C1 segment of cervical spinal cord (tissue), 14 donors: ENCODE measurements around the gene ASMT.
"Not testable (repeated sequence)": the region's sequence is repeated elsewhere in the genome, so short reads cannot be mapped to it uniquely, and the experiment has no call there.

ENCODE experiments used
- DNase-seq, 14 donors: peaks; one replicate each; lab custom pipeline; 2025; lab: John Stamatoyannopoulos, UW

The ASMT gene, protein sequence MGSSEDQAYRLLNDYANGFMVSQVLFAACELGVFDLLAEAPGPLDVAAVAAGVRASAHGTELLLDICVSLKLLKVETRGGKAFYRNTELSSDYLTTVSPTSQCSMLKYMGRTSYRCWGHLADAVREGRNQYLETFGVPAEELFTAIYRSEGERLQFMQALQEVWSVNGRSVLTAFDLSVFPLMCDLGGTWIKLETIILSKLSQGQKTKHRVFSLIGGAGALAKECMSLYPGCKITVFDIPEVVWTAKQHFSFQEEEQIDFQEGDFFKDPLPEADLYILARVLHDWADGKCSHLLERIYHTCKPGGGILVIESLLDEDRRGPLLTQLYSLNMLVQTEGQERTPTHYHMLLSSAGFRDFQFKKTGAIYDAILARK

DNA sequence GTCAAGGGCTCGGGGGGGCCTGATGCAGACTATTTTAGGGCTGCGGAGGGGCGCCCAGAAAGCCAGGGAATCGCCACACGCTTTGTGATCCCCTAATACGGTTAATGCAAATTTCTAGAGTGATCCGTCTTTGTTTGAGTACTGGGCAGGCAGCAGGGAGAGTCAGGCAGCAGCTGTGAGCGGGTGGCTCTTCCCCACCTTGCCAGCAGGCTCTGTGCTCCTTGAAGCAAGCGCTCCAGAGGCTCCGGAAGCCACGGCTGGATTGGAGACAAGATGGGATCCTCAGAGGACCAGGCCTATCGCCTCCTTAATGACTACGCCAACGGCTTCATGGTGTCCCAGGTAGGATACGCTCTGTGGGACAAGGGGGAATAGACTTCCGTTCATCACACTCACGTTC lies at the start of gene ASMT:
Gene ASMT, plus strand, starts transcription at position 133 of the 400 bp plus-strand sequence. Its CDS starts 141 bp downstream, at position 274.
- DNase-seq = no peak

DNA sequence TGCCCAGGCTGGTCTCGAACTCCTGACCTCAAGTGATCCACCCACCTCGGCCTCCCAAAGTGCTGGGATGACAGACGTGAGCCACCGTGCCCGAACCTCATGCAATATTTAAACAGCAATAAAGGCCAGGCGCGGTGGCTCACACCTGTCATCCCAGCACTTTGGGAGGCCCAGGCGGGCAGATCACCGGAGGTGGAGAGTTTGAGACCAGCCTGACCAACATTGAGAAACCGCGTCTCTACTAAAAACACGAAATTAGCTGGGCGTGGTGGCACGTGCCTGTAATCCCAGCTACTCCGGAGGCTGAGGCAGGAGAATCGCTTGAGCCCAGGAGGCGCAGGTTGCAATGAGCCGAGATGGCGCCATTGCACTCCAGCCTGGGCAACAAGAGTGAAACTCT lies 40.7 kb upstream of the ASMT start:
- not testable (repeated sequence) for DNase-seq

DNA sequence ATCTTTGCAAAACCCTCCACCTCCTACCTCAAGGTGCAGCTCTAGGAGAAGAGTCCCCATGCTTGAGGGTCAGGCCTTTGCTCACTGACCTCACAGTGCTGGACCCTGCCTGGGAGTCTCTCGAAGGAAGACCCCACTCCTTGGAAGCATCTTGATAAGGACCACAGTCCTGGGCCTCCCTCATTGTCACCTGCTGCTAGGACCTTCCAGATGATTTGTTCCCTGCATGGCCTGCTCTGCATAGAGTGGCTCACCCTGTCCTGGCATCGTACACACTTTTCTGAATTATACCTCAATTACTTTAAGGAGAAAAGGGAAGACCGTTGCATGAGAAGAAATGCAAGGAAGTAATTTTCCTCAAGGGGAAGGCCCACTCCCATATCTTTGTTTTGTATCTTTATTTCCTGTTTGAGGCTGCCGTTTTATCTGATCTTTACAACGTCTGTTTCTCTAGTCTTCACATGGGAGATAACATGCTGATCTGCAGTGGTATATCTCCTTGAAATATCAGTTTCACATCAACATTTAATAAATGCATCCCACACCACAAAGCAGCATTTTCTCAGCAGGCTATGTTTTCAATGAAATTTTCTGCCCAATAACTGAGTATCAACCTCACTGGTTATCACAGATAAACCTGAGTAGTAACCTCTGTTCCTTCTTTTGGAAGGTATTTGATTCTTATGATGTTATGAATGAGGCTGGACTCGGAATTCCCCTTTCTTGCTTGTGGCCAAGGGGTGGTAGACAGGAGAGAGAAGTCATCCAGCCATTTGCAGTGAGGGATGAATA lies 38.5 kb upstream of the ASMT start:
- DNase-seq = no peak

DNA sequence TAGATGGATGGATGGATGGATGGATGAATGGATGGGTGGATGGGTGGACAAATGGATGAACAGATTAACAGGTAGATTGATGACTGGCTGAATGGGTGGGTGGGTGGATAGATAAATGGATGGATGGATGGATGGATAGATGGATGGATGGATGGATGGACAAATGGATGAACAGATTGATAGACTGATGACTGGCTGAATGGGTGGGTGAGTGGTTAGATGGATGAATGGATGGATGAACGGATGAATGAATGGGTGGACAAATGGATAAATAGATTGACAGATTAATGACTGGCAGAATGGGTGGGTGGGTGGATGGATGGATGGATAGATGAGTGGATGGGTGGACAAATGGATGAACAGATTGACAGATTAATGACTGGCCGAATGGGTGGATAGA lies 37.0 kb upstream of the ASMT start:
- DNase-seq = no peak

DNA sequence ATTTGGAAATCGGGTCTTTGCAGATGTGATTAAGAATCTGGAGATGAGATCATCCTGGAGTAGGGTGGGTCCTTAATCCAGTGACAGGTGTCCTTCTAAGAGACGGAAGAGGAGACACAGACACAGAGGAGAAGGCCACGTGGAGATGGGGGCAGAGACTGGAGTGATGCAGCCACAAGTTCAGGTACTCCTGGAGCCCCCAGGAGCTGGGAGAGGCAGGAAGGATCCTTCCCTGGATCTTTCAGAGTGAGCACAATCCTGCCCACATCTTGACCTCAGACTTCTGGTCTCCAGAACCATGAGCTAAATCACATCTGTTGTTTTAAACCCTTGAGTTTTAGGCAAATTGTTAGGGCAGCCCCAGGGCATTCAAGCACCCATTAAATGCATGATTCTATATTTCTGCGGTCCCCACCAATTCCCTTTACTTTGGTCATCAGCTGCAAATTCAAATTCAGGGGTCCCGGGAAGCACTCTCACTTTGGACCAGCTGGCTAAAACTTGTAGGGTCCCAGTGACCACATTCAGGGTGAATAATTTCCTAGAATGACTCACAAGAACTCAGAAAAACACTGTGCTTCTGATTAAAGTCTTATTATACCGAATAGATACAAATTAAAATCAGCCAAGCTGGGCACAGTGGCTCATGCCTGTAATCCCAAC lies 36.2 kb upstream of the ASMT start:
- DNase-seq = no peak

DNA sequence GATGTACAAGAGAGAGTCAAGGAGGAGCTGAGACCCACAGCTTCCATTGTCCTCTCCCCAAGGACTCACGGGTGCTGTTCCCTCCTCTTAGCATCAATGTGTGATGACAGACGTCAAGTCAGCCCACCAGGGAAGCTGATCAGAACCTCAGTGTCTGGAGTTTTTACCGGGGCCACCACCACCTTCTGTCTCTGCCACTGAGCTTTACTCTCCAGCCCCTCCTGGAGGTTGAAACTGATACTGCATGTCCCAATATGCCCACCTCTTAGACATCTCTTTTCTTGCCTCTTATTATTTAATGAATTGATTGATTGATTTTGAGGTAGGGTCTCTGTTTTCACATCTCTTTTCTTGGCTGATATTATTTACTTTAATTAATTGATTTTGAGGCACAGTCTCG lies 33.7 kb upstream of the ASMT start:
- no peak for DNase-seq

DNA sequence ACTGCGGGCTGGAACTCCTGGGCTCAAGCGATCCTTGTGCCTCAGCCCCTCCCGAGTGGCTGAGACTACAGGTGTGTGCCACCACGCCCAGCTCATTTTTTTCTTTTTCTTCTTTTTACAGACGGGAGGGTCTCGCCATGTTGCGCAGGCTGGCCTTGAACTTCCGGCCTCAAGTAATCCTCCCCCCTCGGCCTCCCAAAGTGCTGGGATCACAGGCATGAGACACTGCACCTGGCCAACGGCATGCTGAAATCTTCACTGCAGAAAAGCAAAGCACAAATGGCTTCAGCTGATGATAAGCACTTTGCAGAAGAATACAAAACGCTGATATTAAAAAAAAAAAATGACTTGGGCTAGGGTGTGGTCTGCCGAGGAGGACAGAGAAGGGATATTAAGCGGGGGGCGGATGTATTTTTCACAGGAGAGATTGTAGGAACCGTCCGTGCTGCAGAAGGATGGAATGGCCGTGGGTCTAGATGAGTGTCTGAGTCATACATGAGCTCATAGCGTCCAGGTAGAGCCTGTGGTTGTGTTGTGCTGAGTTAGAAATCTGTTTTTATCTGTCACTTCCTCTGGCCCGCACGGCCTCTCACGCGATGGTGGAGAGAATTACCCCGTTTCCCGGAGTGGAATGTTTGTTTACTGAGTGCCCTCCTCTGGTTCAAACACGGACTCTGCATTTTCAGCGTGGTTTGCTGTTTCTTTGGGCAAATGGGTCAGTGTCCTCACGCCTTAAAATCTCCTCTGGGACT lies 32.0 kb upstream of the ASMT start:
- DNase-seq = no peak

DNA sequence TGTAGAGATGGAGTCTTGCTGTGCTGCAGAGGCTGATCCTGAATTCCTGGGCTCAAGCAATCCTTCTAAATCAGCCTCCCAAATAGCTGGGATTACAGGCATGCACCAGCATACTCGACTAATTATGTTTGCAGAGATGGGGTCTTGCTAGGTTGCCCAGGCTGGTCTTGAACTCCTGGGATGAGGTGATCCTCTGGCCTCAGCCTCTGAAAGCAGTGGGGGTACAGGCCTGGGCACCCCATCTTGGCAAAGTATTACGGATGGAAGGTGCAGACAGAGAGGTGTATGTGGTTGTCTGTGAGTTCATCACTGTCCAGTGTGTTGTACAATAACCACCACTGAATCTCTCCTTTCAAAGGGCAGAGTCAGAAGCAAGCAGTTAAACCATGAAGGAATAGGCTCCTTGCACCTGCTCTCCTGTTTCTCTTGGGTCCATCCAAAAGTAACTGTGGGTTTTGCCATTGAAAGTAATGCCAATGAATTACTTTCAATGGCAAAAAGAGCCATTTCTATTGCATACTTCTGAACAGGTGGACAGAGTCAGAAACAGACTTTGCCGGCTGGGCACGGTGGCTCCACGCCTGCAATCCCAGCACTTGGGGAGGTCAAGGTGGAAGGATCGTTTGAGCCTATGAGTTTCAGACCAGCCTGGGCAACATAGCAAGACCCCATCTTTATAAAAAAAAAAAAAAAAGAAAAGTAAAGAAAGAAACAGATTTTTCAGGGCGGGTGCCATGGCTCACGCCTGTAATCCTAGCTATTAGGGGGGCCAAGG lies 30.4 kb upstream of the ASMT start:
- no peak for DNase-seq

DNA sequence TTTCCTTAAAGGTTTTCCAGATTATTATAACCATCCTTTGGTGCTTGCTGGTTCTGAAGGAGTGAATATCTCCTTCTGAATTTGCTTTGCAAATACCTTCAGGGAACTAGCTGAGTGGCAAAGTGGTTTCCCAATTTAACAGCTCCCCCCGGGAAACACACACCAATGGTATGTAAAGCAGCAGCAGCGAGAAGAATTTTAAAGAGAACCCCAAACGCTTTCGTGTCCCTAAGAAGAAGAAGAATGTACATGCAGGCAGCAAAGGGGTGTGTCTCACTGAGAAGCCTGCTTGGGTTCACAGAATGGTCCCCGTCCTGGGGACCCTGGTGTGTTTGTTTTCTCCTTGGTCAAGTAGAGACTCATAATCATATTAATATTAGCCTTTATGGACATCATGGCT lies 27.7 kb upstream of the ASMT start:
- no peak for DNase-seq

DNA sequence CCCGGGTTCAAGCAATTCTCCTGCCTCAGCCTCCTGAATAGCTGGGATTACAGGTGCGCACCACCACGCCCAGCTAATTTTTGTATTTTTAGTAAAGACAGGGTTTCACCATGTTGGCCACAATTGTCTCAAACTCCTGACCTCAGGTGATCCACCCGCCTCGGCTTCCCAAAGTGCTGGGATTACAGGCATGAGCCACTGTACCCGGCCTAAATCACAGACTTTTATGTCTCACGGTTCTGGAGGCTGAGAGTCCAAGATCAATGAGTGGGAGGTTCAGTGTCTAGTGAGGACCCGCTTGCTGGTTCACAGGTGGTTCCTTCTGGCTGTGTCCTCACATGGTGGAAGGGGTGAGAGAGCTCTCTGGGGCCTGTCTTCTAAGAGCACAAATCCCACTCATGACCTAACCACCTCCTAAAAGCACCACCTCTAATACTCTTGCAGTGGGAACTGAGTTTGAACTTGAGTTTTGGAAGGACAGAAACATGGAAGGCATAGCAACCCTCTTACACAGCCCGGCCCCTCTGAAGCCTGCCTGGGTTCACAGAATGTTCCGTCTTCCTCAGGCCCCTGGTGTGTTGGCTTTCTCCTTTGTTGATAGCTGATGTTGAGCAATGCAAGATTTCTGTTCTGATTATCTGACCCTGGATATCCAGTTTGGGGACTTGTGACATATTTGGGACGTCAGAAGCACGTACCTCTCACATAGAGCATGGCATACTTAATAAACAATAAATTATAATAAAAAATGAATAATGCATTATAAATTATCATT lies 25.3 kb upstream of the ASMT start:
- DNase-seq = no peak

DNA sequence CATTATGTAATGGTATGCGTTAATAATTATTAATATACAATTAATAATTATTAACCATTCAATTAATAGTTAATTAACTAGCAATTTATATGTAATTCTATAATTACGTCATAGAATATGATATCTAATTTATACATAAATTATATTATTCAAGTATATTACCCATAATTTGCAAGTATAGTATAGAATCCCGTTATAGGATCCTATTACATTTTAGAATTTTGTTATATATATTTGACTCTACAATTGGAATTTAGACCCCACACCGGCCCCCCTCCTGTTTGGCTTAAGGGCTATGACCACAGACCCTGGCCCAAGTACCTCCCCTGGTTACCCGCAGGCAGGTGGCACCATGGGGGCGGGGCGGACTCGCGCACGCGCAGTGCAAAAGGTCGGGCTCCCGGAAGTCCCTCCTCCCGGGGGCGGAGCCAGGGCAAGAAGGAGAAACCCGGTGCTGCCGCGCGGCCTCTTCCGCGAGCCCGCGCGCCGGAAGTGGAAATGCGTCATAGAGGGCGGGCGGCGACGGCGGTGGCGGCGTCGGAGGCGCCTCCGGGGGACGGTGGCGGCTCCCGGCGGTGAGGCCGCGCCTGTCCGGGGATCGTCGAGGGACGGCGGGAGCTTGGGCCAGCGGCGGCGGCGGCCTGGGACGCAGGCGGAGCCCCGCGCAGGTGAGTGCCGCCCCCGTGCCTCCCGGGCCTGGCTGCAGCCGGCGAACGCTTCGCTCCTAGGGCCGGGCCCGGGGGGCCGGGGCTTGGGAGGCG lies 23.6 kb upstream of the ASMT start, which contains the start of gene AKAP17A:
Gene AKAP17A, plus strand, starts transcription at position 503 of the 761 bp plus-strand sequence. CDS start 1,859 bp downstream, outside the sequence.
- DNase-seq = peak; percentile 50 to 98 (median 94)

DNA sequence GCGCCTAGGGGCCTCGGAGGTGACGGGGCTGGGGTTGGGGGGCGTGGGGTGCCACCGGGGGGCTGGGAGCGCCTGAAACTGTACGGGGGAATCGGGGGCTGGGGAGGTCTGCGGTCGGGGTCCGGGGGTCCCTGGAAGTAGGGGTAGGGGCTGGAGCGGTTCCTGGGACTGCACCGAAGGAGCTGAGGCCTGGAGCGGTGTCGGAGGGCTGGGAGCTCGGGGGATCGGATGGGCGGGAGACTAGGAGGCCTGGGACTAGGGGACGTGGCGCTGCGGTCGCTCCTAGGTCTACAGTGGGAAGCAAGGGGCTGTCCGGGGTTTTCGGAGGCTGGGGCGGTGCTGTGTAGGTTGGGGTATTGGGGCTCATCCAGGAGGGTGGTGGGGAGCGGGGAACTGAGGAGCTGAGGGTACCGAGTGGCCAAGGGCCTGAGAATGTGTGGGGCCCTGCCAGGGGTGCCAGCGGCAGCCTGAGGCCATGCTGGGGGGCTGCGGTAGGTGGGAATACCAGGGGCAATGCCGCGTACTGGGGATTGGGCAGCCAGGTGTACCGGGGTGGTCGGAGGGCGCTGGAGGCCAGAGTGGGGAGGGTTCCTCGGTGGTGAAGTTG lies 22.9 kb upstream of the ASMT start:
- DNase-seq = peak in 1 of 14 donors; percentile 18

DNA sequence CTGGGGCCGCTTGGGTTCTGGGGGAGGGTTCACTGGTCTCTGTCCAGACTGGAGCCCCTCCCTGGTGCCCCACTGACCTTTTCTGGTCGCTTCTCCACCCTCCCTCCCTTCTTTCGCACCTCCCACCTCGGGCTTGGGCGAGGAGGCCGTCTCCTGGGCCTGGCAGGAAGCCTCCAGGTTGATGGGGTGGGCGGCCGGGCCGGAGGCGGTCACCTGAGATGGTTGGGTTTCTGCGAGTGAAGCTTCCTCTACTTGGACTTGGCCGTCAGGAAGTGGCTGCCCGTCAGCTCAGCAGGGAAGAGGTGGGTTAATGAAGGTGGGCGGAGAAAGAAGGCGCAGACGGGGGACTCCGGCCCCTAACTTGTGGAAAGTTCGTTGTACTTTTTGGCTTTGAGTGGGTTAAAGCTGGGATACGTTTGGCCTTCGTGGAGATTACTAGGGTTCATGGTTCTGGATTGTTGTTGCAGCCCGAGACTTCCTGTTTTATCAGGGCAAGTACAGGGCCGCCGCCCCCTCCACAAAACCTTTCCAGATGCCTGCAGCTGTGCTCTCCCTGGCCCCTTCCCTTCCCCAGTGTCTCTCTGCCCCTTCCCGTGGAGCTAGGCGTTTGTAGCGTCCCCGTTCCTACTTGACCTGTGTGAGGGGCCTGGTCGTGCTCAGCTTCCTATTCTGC lies 22.3 kb upstream of the ASMT start:
- no peak for DNase-seq

DNA sequence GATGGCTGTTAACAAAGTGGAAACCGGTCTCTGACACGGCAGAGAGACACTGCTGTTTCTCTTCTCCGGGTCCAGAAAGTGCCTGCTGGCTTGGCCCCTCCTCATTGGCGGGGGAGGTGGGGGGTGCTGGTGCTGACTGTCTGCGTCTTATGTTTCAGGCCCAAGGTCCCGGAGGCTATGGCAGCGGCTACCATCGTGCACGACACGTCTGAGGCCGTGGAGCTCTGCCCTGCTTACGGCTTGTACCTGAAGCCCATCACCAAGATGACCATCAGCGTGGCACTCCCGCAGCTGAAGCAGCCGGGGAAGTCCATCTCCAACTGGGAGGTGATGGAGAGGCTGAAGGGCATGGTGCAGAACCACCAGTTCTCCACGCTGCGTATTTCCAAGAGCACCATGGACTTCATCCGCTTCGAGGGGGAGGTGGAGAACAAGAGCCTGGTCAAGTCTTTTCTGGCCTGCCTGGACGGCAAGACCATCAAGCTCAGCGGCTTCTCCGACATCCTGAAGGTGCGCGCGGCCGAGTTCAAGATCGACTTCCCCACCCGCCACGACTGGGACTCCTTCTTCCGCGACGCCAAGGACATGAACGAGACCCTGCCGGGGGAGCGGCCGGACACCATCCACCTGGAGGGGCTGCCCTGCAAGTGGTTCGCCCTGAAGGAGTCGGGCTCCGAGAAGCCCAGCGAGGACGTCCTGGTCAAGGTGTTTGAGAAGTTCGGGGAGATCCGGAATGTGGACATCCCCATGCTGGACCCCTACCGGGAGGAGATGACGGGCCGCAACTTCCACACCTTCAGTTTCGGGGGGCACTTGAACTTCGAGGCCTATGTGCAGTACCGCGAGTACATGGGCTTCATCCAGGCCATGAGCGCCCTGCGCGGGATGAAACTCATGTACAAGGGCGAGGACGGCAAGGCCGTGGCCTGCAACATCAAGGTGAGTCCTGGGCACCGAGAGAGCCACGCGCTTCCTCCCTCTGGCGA lies 21.3 kb upstream of the ASMT start:
- no peak for DNase-seq

DNA sequence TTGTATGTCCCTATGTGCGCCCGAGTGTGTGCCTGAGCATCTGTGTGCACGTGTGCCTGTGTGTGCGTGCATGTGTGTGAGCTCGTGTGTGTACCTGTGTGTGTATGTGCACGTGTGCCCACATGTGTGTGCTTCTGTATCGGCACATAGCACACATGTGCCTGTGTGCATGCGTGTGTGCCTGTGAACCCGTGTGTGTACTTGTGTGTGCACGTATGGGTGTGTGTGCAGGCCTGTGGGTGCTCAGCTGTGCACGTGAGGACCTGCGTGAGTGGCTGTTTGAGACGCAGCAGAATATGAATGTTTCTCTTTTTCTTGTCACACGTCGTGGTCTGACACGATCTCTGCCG lies 19.2 kb upstream of the ASMT start:
- no peak for DNase-seq

DNA sequence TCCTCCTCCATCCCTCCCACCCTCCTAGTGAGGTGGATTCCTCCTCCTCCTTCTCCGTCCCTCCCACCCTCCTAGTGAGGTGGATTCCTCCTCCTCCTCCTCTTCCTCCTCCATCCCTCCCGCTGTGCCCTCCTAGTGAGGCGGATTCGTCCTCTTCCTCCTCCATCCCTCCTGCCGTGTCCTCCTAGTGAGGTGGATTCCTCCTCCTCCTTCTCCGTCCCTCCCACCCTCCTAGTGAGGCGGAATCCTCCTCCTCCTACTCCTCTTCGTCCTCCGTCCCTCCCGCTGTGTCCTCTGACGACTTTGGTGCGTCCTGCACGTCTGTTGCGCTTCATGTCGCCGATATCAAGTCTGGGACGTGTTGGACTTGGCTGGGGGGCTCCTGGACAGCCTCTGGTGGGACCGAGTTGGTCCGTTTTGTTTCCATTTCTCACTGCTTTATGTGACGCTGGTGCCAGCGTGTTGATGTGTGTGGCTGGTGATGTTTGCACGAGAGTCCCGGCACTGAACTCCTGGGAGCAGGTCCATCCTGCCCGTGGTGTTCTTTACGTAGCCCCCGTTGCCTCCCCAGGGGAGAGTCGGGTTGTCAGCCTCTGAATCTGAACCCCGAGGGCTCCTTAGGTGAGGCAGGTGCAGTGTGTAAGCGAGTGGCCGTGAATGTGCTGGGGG lies 18.0 kb upstream of the ASMT start:
- DNase-seq = no peak
